Measurements from ENCODE around the gene ARMH1. TPM values are rescaled to one million over a fixed set of nuclear protein-coding genes. Genes with fewer than 3 reads are reported as not detected.

The ARMH1 gene
- total and polyA plus RNA-seq, 2 experiments from 2014 or later: 3.1 to 6.3 TPM

- DNase-seq (ENCODE audit: low spot score): no peak
- TF ChIP-seq, protein P1, sequence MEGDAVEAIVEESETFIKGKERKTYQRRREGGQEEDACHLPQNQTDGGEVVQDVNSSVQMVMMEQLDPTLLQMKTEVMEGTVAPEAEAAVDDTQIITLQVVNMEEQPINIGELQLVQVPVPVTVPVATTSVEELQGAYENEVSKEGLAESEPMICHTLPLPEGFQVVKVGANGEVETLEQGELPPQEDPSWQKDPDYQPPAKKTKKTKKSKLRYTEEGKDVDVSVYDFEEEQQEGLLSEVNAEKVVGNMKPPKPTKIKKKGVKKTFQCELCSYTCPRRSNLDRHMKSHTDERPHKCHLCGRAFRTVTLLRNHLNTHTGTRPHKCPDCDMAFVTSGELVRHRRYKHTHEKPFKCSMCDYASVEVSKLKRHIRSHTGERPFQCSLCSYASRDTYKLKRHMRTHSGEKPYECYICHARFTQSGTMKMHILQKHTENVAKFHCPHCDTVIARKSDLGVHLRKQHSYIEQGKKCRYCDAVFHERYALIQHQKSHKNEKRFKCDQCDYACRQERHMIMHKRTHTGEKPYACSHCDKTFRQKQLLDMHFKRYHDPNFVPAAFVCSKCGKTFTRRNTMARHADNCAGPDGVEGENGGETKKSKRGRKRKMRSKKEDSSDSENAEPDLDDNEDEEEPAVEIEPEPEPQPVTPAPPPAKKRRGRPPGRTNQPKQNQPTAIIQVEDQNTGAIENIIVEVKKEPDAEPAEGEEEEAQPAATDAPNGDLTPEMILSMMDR (IDR thresholded peaks at IDR 0.05; ENCODE audit: poor library complexity): no peak
- no peak for TF ChIP-seq EZH2 (IDR thresholded peaks at IDR 0.05; ENCODE audit: borderline replicate concordance)
- no peak for TF ChIP-seq EZH2phosphoT487 (IDR thresholded peaks at IDR 0.05; ENCODE audit: low read depth, severe bottlenecking, unreplicated experiment)
- Histone ChIP-seq H3K27ac (no peak overlapping the region), H3K27me3 (no peaks in the 10 kb centered on the region), H4K20me1 (ENCODE audit: insufficient read depth, poor library complexity, severe bottlenecking) (no peaks in the 10 kb centered on the region), H2AFZ (no peak overlapping the region), H3K4me2 (no peak overlapping the region), H3K36me3 (replicated peaks; ENCODE audit: insufficient read depth, low read depth) (no peaks in the 10 kb centered on the region), H3K9me2 (replicated peaks; ENCODE audit: insufficient read depth) (no peaks in the 10 kb centered on the region), H3K4me3 (no peak overlapping the region), H3K79me2 (no peaks in the 10 kb centered on the region), H3K9me3 (ENCODE audit: low read depth) (no peaks in the 10 kb centered on the region), H3K4me1 (ENCODE audit: insufficient read depth) (no peaks in the 10 kb centered on the region)
- 81% methylated on average over 3 of the region's 3 CpGs for WGBS (ENCODE audit: low lambda C conversion rate, missing lambda C conversion rate)
Measured at GRCh38 chr1:44642925-44643324, 31.6 kb upstream of the ARMH1 start.

DNA sequence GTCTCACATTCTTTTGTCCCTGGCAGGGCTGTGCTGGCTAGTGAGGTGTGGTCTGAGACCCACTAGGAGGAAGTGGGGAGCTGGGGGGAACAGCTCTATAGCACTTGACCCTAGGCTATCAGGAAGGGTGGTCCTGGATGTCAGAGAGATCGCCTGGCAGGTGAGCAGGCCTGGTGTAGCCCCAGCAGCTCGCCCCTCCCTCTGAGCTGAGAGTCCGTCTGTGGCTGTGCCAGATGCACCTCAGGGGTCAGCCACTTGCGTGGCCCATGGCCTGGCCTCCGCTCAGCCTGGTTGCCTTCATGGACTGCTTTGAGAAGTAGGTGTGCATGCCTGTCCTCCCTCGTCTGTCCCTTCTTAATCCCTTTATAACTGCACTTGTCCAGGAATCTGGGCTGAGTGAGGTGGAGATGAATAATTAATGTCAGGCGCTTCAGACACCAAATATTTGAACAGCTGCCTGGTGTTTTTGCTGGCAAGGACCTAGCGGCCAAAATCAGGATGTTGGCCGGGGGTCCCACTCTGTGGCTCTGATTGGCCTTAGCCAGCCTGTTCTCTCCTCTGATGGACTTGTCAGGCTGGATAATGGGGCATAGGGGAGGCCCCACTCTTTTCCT is 30.7 kb upstream of the ARMH1 start:
- Histone ChIP-seq H3K27ac (peak overlapping the region; percentile 55), H3K36me3 (replicated peaks; ENCODE audit: insufficient read depth, low read depth) (no peaks in the 10 kb centered on the region), H3K4me2 (no peak overlapping the region), H3K9me3 (ENCODE audit: low read depth) (no peaks in the 10 kb centered on the region), H3K79me2 (no peaks in the 10 kb centered on the region), H2AFZ (no peak overlapping the region), H3K27me3 (no peaks in the 10 kb centered on the region), H3K4me1 (ENCODE audit: insufficient read depth) (no peaks in the 10 kb centered on the region), H3K9me2 (replicated peaks; ENCODE audit: insufficient read depth) (no peaks in the 10 kb centered on the region), H4K20me1 (ENCODE audit: insufficient read depth, poor library complexity, severe bottlenecking) (no peaks in the 10 kb centered on the region), H3K4me3 (no peak overlapping the region)
- no peak for DNase-seq (ENCODE audit: low spot score)
- 74% methylated on average over 9 of the region's 9 CpGs for WGBS (ENCODE audit: low lambda C conversion rate, missing lambda C conversion rate)
- TF ChIP-seq, protein P1 (IDR thresholded peaks at IDR 0.05; ENCODE audit: poor library complexity): no peak
- TF ChIP-seq EZH2 (IDR thresholded peaks at IDR 0.05; ENCODE audit: borderline replicate concordance) (no peak), EZH2phosphoT487 (IDR thresholded peaks at IDR 0.05; ENCODE audit: low read depth, severe bottlenecking, unreplicated experiment) (no peak)

- 97% methylated on average over 7 of the region's 7 CpGs for WGBS (ENCODE audit: low lambda C conversion rate, missing lambda C conversion rate)
- H3K4me2 ChIP-seq: no peak overlapping the region
- H3K36me3 ChIP-seq (replicated peaks; ENCODE audit: insufficient read depth, low read depth): no peaks in the 10 kb centered on the region
- peaks cover 2% of the 10 kb centered on the region for H3K4me1 ChIP-seq (ENCODE audit: insufficient read depth)
- no peak for DNase-seq (ENCODE audit: low spot score)
- H3K27me3 ChIP-seq: no peaks in the 10 kb centered on the region
- H3K9me2 ChIP-seq (replicated peaks; ENCODE audit: insufficient read depth): no peaks in the 10 kb centered on the region
- TF ChIP-seq, protein P1 (IDR thresholded peaks at IDR 0.05; ENCODE audit: poor library complexity): no peak
- no peak for TF ChIP-seq EZH2phosphoT487 (IDR thresholded peaks at IDR 0.05; ENCODE audit: low read depth, severe bottlenecking, unreplicated experiment)
- no peak for TF ChIP-seq EZH2 (IDR thresholded peaks at IDR 0.05; ENCODE audit: borderline replicate concordance)
- no peaks in the 10 kb centered on the region for H3K79me2 ChIP-seq
- H3K4me3 ChIP-seq: no peak overlapping the region
- no peak overlapping the region for H2AFZ ChIP-seq
- H4K20me1 ChIP-seq (ENCODE audit: insufficient read depth, poor library complexity, severe bottlenecking): no peaks in the 10 kb centered on the region
- no peak overlapping the region for H3K27ac ChIP-seq
- no peaks in the 10 kb centered on the region for H3K9me3 ChIP-seq (ENCODE audit: low read depth)
Measured at GRCh38 chr1:44644806-44645205, 29.7 kb upstream of the ARMH1 start.

All from hepatocyte (in vitro differentiated cells).